ENCODE results near the gene PCNX2. TPM values are rescaled to one million over a fixed set of nuclear protein-coding genes. Genes with fewer than 3 reads are reported as not detected.

The PCNX2 gene
- total and polyA plus RNA-seq, 2 donors (not counting 1 experiment from before 2014, with no cell fraction given) = 17.6 to 34.7 TPM

DNA sequence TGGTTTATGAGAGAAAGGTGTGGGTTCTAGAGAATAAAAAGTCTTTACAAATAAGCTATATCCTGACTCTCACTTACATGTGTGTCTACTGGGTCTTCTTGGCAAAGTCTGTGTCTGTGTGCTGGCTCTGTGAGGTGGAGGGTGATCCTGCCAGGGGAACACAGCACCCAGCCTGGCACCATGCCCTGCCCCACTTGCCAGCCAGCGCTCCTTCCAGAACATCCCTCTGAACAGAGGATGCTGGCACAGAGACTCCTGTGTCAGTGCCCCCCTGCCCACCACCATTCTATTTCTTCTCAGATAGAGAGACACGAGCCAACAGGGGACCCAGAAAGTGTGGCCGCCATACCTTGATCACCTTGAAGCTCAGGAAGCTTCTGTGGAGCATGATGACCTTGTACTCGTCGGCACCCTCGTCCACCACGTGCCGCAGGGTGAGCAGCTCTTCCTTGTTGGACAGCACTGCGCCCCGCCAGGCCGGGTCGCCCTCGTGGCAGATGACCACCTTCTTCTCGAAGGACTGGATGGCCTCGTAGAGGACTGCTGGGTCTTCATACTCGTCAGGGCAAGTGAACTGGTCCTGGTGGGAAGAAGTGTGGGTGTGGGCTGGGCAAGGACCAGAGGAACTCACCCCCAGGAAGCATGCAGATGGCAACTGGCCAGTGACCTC is 295.4 kb downstream of the PCNX2 start:
- Mint-ChIP-seq H3K27ac (no peak overlapping the region), H3K4me3 (no peak overlapping the region), H3K27me3 (no peaks in the 10 kb centered on the region), H3K9me3 (ENCODE audit: insufficient read depth) (no peaks in the 10 kb centered on the region), H3K4me1 (no peaks in the 10 kb centered on the region)
- H3K4me1 ChIP-seq (ENCODE audit: control insufficient read depth in 2 of 2, insufficient read depth in 2 of 2, low read length in 2 of 2) = no peaks in the 10 kb centered on the region
- H3K9me3 ChIP-seq (ENCODE audit: control extremely low read depth in 1 of 3, control insufficient read depth in 2 of 3, insufficient read depth in 1 of 3, low read length in 2 of 3) = peaks cover 0 to 1% (median 0%) of the 10 kb centered on the region in 3 donors
- H2AFZ ChIP-seq (ENCODE audit: insufficient read depth, low read depth, low read length, poor library complexity, severe bottlenecking) = no peak overlapping the region
- ATAC-seq (ENCODE audit: low read depth) (no peak), DNase-seq (no peak)
- no peak overlapping the region for H3K27ac ChIP-seq (ENCODE audit: low read length in 2 of 2)
- TF ChIP-seq CTCF (IDR thresholded peaks at IDR 0.05) (no peak), EZH2 (IDR thresholded peaks at IDR 0.05; ENCODE audit: borderline replicate concordance, insufficient read depth, low read depth, low read length, poor library complexity, severe bottlenecking) (no peak)
- no peak overlapping the region for H3K4me3 ChIP-seq (ENCODE audit: control extremely low read depth in 1 of 5, extremely low read depth in 1 of 5, insufficient read depth in 1 of 5, low read depth in 2 of 5, low read length in 4 of 5)
- peaks cover 0 to 20% of the 10 kb centered on the region in 2 experiments for H3K36me3 ChIP-seq (replicated peaks in 1 of 2; ENCODE audit: control extremely low read depth in 1 of 2, control insufficient read depth in 1 of 2, extremely low read depth in 1 of 2, insufficient read depth in 2 of 2, low read length in 1 of 2)
- no peaks in the 10 kb centered on the region for H3K79me2 ChIP-seq (ENCODE audit: control insufficient read depth, insufficient read depth, low read length)
- 94% methylated on average over 12 of the region's 16 CpGs for WGBS (ENCODE audit: insufficient coverage)
- intact Hi-C loops (cut with micrococcal nuclease) = no loop called here
- no peaks in the 10 kb centered on the region for H3K27me3 ChIP-seq (replicated peaks in 1 of 4; ENCODE audit: control extremely low read depth in 1 of 4, control insufficient read depth in 3 of 4, insufficient read depth in 4 of 4, low read length in 3 of 4)
- ChIA-PET CTCF (no interaction called here), POLR2A (no interaction called here)
- H3K4me2 ChIP-seq (replicated peaks; ENCODE audit: low read depth, low read length, poor library complexity, severe bottlenecking) = no peak overlapping the region
- no peaks in the 10 kb centered on the region for H4K20me1 ChIP-seq (ENCODE audit: control insufficient read depth, insufficient read depth, low read length, poor library complexity, severe bottlenecking)
- no peak overlapping the region for H3K9ac ChIP-seq (ENCODE audit: low read length)

DNA sequence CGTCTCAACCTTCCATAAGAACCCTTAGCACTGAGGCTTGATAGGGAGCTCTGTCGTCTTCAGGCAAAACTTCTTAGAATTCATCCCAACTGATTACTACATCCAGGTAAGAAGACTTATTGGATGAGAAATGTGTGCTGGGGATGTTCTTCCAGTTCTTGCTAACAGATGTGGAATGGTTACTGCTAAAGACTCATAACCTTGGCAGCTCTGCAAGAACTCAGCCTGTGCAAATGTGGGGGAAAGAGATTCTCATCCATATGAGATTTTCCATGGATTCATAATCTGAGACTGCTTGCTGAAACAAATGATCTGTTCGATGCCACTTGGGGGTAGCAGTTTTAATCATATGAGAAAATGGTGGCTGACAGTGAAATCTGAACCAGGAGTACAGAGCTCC is 296.9 kb downstream of the PCNX2 start:
- Histone ChIP-seq H3K79me2 (ENCODE audit: control insufficient read depth, insufficient read depth, low read length) (no peaks in the 10 kb centered on the region), H3K4me2 (replicated peaks; ENCODE audit: low read depth, low read length, poor library complexity, severe bottlenecking) (no peak overlapping the region), H3K4me1 (ENCODE audit: control insufficient read depth in 2 of 2, insufficient read depth in 2 of 2, low read length in 2 of 2) (no peaks in the 10 kb centered on the region), H2AFZ (ENCODE audit: insufficient read depth, low read depth, low read length, poor library complexity, severe bottlenecking) (no peak overlapping the region), H3K4me3 (ENCODE audit: control extremely low read depth in 1 of 5, extremely low read depth in 1 of 5, insufficient read depth in 1 of 5, low read depth in 2 of 5, low read length in 4 of 5) (no peak overlapping the region), H3K27me3 (replicated peaks in 1 of 4; ENCODE audit: control extremely low read depth in 1 of 4, control insufficient read depth in 3 of 4, insufficient read depth in 4 of 4, low read length in 3 of 4) (no peaks in the 10 kb centered on the region), H4K20me1 (ENCODE audit: control insufficient read depth, insufficient read depth, low read length, poor library complexity, severe bottlenecking) (no peaks in the 10 kb centered on the region), H3K27ac (ENCODE audit: low read length in 2 of 2) (no peak overlapping the region), H3K9me3 (ENCODE audit: control extremely low read depth in 1 of 3, control insufficient read depth in 2 of 3, insufficient read depth in 1 of 3, low read length in 2 of 3) (peaks cover 0 to 10% (median 4%) of the 10 kb centered on the region in 3 donors), H3K36me3 (replicated peaks in 1 of 2; ENCODE audit: control extremely low read depth in 1 of 2, control insufficient read depth in 1 of 2, extremely low read depth in 1 of 2, insufficient read depth in 2 of 2, low read length in 1 of 2) (peaks cover 0 to 20% of the 10 kb centered on the region in 2 experiments), H3K9ac (ENCODE audit: low read length) (no peak overlapping the region)
- ChIA-PET CTCF (no interaction called here), POLR2A (no interaction called here)
- no peaks in the 10 kb centered on the region for H3K4me1 Mint-ChIP-seq
- 100% methylated on average over 1 of the region's 3 CpGs for WGBS (ENCODE audit: insufficient coverage)
- no peak overlapping the region for H3K27ac Mint-ChIP-seq
- H3K4me3 Mint-ChIP-seq = no peak overlapping the region
- ATAC-seq (ENCODE audit: low read depth) (no peak), DNase-seq (no peak)
- no peaks in the 10 kb centered on the region for H3K27me3 Mint-ChIP-seq
- intact Hi-C loops (cut with micrococcal nuclease) = no loop called here
- TF ChIP-seq EZH2 (IDR thresholded peaks at IDR 0.05; ENCODE audit: borderline replicate concordance, insufficient read depth, low read depth, low read length, poor library complexity, severe bottlenecking) (no peak), CTCF (IDR thresholded peaks at IDR 0.05) (no peak)
- H3K9me3 Mint-ChIP-seq (ENCODE audit: insufficient read depth) = peaks cover 6% of the 10 kb centered on the region

Measured in B cell (primary cell).